GM19463 (cell line): ENCODE measurements around the gene MAK.
"Not testable (repeated sequence)": the region's sequence is repeated elsewhere in the genome, so short reads cannot be mapped to it uniquely, and the experiment has no call there.

Experiments used
- ATAC-seq: cut with Tn5 transposase; IDR thresholded peaks from one replicate; pipeline ENCODE4 v1.9.1; 2021; ENCODE audit warnings: mild to moderate bottlenecking, moderate library complexity; ENCODE audit not compliant: unreplicated experiment

MAK gene

GRCh38 chr6:10792101-10792500 lies 46.2 kb downstream of the MAK start:
- no peak for ATAC-seq

GRCh38 chr6:10791673-10792072 lies 46.7 kb downstream of the MAK start:
- ATAC-seq = no peak

- ATAC-seq = no peak
These were observed 59.3 kb downstream of the MAK start for GRCh38 chr6:10779076-10779475.

- ATAC-seq = no peak
These were observed 60.1 kb downstream of the MAK start for GRCh38 chr6:10778230-10778629.

GRCh38 chr6:10771371-10771894 lies 66.9 kb downstream of the MAK start:
- ATAC-seq = no peak

GRCh38 chr6:10769419-10769818 lies 68.9 kb downstream of the MAK start:
- ATAC-seq = no peak

- no peak for ATAC-seq
These were observed 75.3 kb downstream of the MAK start for GRCh38 chr6:10763006-10763405.

GRCh38 chr6:10759884-10760329 lies 78.4 kb downstream of the MAK start:
- ATAC-seq = no peak

GRCh38 chr6:10759312-10759839 lies 79.0 kb downstream of the MAK start:
- ATAC-seq = peak; percentile 70

- ATAC-seq = no peak
These were observed 82.3 kb downstream of the MAK start for GRCh38 chr6:10756085-10756484.

GRCh38 chr6:10751757-10752156 lies 86.6 kb downstream of the MAK start:
- ATAC-seq = not testable (repeated sequence)

- ATAC-seq = not testable (repeated sequence)
These were observed 87.8 kb downstream of the MAK start for GRCh38 chr6:10750568-10750967.

- ATAC-seq = no peak
These were observed 88.6 kb downstream of the MAK start for GRCh38 chr6:10749734-10750133.

- peak; percentile 94 for ATAC-seq
These were observed 90.9 kb downstream of the MAK start, which contains the start of gene TMEM14B for GRCh38 chr6:10747251-10747972. Gene TMEM14B, plus strand, starts transcription at chr6:10747805. Its CDS starts 1,441 bp downstream, at chr6:10749246.

- ATAC-seq = no peak
These were observed 91.5 kb downstream of the MAK start for GRCh38 chr6:10746915-10747250.

- no peak for ATAC-seq
These were observed 93.2 kb downstream of the MAK start for GRCh38 chr6:10745116-10745515.

- no peak for ATAC-seq
These were observed 94.8 kb downstream of the MAK start for GRCh38 chr6:10743515-10743914.

GRCh38 chr6:10742251-10742650 lies 96.1 kb downstream of the MAK start:
- no peak for ATAC-seq

GRCh38 chr6:10741643-10742042 lies 96.7 kb downstream of the MAK start:
- not testable (repeated sequence) for ATAC-seq

GRCh38 chr6:10740061-10740460 lies 98.3 kb downstream of the MAK start:
- no peak for ATAC-seq

- no peak for ATAC-seq
These were observed 101.6 kb downstream of the MAK start for GRCh38 chr6:10736731-10737130.

- no peak for ATAC-seq
These were observed 104.5 kb downstream of the MAK start for GRCh38 chr6:10733863-10734262.
